ENCODE data around the gene LOXL4.

DNA sequence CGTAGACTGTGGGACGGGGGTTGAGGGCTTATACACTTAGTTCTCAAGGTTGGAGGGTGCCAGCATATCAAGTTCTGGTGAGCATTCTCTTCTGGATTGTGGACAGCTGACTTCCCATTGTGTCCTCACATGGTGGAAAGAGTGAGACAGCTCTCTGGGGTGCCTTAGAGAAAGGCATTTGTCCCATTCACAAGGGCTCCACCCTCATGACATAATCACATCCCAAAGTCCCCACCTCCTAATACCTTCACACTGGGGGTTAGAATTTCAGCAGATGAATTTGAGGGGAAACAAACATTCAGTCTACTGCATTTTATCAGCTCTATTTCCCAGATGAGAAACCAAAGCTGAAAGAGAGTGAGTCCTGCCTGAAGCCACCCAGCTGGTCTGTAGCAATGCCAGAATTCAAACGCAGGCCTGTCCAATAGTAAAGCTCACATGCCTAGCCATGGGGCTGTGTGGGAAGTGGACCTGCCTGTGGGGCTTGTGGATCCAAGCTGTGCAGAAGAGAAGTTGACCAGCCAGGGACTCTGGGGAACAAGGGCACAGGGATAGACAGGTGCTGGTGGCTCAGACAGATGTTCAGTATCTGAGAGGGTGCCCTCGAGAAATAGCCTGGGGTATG is 34.9 kb upstream of the LOXL4 start:
- TF ChIP-seq, protein P1, sequence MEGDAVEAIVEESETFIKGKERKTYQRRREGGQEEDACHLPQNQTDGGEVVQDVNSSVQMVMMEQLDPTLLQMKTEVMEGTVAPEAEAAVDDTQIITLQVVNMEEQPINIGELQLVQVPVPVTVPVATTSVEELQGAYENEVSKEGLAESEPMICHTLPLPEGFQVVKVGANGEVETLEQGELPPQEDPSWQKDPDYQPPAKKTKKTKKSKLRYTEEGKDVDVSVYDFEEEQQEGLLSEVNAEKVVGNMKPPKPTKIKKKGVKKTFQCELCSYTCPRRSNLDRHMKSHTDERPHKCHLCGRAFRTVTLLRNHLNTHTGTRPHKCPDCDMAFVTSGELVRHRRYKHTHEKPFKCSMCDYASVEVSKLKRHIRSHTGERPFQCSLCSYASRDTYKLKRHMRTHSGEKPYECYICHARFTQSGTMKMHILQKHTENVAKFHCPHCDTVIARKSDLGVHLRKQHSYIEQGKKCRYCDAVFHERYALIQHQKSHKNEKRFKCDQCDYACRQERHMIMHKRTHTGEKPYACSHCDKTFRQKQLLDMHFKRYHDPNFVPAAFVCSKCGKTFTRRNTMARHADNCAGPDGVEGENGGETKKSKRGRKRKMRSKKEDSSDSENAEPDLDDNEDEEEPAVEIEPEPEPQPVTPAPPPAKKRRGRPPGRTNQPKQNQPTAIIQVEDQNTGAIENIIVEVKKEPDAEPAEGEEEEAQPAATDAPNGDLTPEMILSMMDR (IDR thresholded peaks at IDR 0.05 in 4 of 5, conservative IDR thresholded peaks at IDR 0.05 in 1 of 5), result no peak
- TF ChIP-seq POLR2A (IDR thresholded peaks at IDR 0.05), result no peak
